HepG2 (cell line): Measurements from ENCODE around the gene GCC1. TPM values are rescaled to one million over a fixed set of nuclear protein-coding genes. Genes with fewer than 3 reads are reported as not detected.

Experiments
- ATAC-seq: fragments of 200-7000 bp; cut with Tn5 transposase; 3 replicates; pipeline ENCODE4 v1.9.1; 2020; ENCODE audit warnings: mild to moderate bottlenecking, moderate library complexity
- BruUV-seq: library from RNA; stranded (reverse); fragments of 400-500 nt; replicated peaks from 2 replicates; lab custom pipeline; 2021; lab: Mats Ljungman, UMichigan
- CTCF ChIA-PET: fragments of 300-600 bp; formaldehyde crosslinking; extraction: SDS; loops from one replicate; lab custom pipeline; 2021; ENCODE audit warnings: low total read pairs, inconsistent platforms, low intra/inter-chr PET ratio; lab: Yijun Ruan, JAX
- POLR2A ChIA-PET: fragments of 350-600 bp; sonication (Branson Sonifier 250); formaldehyde crosslinking; loops from one replicate; lab custom pipeline; 2020; ENCODE audit warnings: antibody characterized with exemption, inconsistent platforms; lab: Yijun Ruan, JAX
- DNase-seq: peaks from one replicate; pipeline ENCODE4 v3.0.0-alpha.2; 2015; ENCODE audit warnings: low spot score
- FAIRE-seq: peaks from 3 replicates; lab custom pipeline; 2011; peaks lifted over from hg19 to GRCh38; lab: Jason Lieb, UNC
- H2AFZ ChIP-seq: one replicate; pipeline ENCODE4 v1.6.1; 2011; ENCODE audit warnings: low read length, inconsistent platforms
- H3K27ac ChIP-seq: fragments of 300-600 bp; 3 replicates; pipeline ENCODE4 v1.8.0; 2011; ENCODE audit warnings: mixed run types, mild to moderate bottlenecking, mixed read lengths, low read length, inconsistent platforms; ENCODE audit not compliant: insufficient read depth; ENCODE audit errors: extremely low read length
- H3K27me3 ChIP-seq, 2 experiments: fragments of 200-600 bp in 1 of 2; 2 replicates in 1 of 2; 3 replicates in 1 of 2; pipeline versions ENCODE4 v1.6.0 to v1.8.0; 2011; ENCODE audit warnings: low read length in 2 of 2, mild to moderate bottlenecking in 2 of 2, moderate library complexity in 2 of 2, inconsistent platforms in 1 of 2; ENCODE audit not compliant: insufficient read depth in 2 of 2, control insufficient read depth in 1 of 2
- H3K36me3 ChIP-seq, 2 experiments: fragments of 200-600 bp in 1 of 2; replicated peaks in 1 of 2; 2 replicates in 1 of 2; 3 replicates in 1 of 2; pipeline versions ENCODE4 v1.5.1 to v1.8.0; 2011; ENCODE audit warnings: low read length in 2 of 2, inconsistent platforms in 1 of 2; ENCODE audit not compliant: insufficient read depth in 2 of 2, control insufficient read depth in 1 of 2
- H3K4me1 ChIP-seq: 2 replicates; pipeline ENCODE4 v1.5.1; 2012; ENCODE audit warnings: low read length, inconsistent platforms; ENCODE audit not compliant: insufficient read depth
- H3K4me2 ChIP-seq: 2 replicates; pipeline ENCODE4 v1.6.0; 2011; ENCODE audit warnings: low read depth, low read length, inconsistent platforms
- H3K4me3 ChIP-seq, 3 experiments: fragments of 200-600 bp in 1 of 3; sonication (generic), shearing (Covaris generic) in 1 of 3; replicated peaks in 1 of 3; 2 replicates each; pipeline ENCODE4 v1.5.1; 2011 to 2016; ENCODE audit warnings: low read length in 3 of 3, inconsistent platforms in 2 of 3, low read depth in 2 of 3, mild to moderate bottlenecking in 2 of 3, control low read depth in 1 of 3, mixed read lengths in 1 of 3; ENCODE audit not compliant: insufficient read depth in 1 of 3
- H3K79me2 ChIP-seq: one replicate; pipeline ENCODE4 v1.6.1; 2011; ENCODE audit warnings: low read length, inconsistent platforms; ENCODE audit not compliant: insufficient read depth
- H3K9ac ChIP-seq: 2 replicates; pipeline ENCODE4 v1.6.0; 2011; ENCODE audit warnings: mild to moderate bottlenecking, low read depth, low read length, inconsistent platforms; ENCODE audit not compliant: insufficient read depth
- H3K9me3 ChIP-seq: 2 replicates; pipeline ENCODE4 v1.5.1; 2012; ENCODE audit warnings: mild to moderate bottlenecking, low read length
- H4K20me1 ChIP-seq: 2 replicates; pipeline ENCODE4 v1.6.0; 2011; ENCODE audit warnings: inconsistent platforms, mild to moderate bottlenecking, low read length, moderate library complexity; ENCODE audit not compliant: insufficient read depth
- CENPBD1 ChIP-seq: sonication (generic); formaldehyde crosslinking; IDR thresholded peaks from 2 replicates; pipeline ENCODE4 v1.8.0; 2022; ENCODE audit warnings: missing genetic modification reagents, low read depth, mild to moderate bottlenecking, borderline replicate concordance
- DNMT3B ChIP-seq: conservative IDR thresholded peaks from 2 replicates; pipeline ENCODE4 v1.6.1; 2016; ENCODE audit warnings: missing biosample characterization, control low read depth
- ELF4 ChIP-seq: sonication (generic); formaldehyde crosslinking; IDR thresholded peaks from 2 replicates; pipeline ENCODE4 v1.5.0; 2020; ENCODE audit warnings: missing genetic modification reagents, mild to moderate bottlenecking, moderate library complexity, borderline replicate concordance
- HNRNPUL1 ChIP-seq: fragments of 200-400 bp; formaldehyde crosslinking; IDR thresholded peaks from 2 replicates; pipeline ENCODE4 v1.6.1; 2017; ENCODE audit warnings: low read depth, mild to moderate bottlenecking, low read length, moderate library complexity
- NKX3-1 ChIP-seq: sonication (generic); formaldehyde crosslinking; IDR thresholded peaks from 2 replicates; pipeline ENCODE4 v1.5.0; 2020; ENCODE audit warnings: missing genetic modification reagents
- TRIM22 ChIP-seq: fragments of 450-650 bp; IDR thresholded peaks from 2 replicates; pipeline ENCODE4 v1.6.1; 2017
- ZFY ChIP-seq: sonication (generic); formaldehyde crosslinking; IDR thresholded peaks from 2 replicates; pipeline ENCODE4 v1.4.0; 2020; ENCODE audit warnings: missing genetic modification reagents
- ZNF280B ChIP-seq: sonication (generic); formaldehyde crosslinking; IDR thresholded peaks from 2 replicates; pipeline ENCODE4 v1.5.0; 2020; ENCODE audit warnings: missing genetic modification reagents, mild to moderate bottlenecking, borderline replicate concordance
- ZNF318 ChIP-seq: sonication (generic); formaldehyde crosslinking; IDR thresholded peaks from 2 replicates; pipeline ENCODE4 v1.4.0; 2020; ENCODE audit warnings: mild to moderate bottlenecking, missing genetic modification reagents
- ZNF691 ChIP-seq: sonication (generic); formaldehyde crosslinking; IDR thresholded peaks from 2 replicates; pipeline ENCODE4 v1.4.0; 2020; ENCODE audit warnings: missing genetic modification reagents, low read depth, mild to moderate bottlenecking, borderline replicate concordance
- WGBS: methylation state at CpG from one replicate; pipeline ENCODE4 v1.1.6; 2017; ENCODE audit warnings: low lambda C conversion rate; 5-methylcytosine and 5-hydroxymethylcytosine counted together
- in situ Hi-C: cut with HindIII; loops from 2 replicates; pipeline ENCODE4 v1.10.0; 2017; ENCODE audit warnings: low pct_unique_long_range_greater_than_20kb; ENCODE audit not compliant: extremely low pct_ligation_motif_present
- intact Hi-C: fragments of 100-400 bp; cut with micrococcal nuclease; formaldehyde crosslinking; loops from one replicate; pipeline ENCODE4 v1.10.0; 2022; ENCODE audit not compliant: unreplicated experiment
- polyA plus RNA-seq, 8 experiments: library from polyadenylated mRNA; depleted of rRNA in 3 of 8; stranded (reverse) in 7 of 8; unstranded in 1 of 8; fragments of >200 nt; fragmentation: Illumina TruSeq in 4 of 8; extraction: Trizol in 4 of 8; gene quantifications; 2 replicates each; pipeline versions ENCODE4 v1.2.1 to v1.2.3, GENCODE V29; 2011 to 2016; ENCODE audit warnings: low read depth in 4 of 8, missing spikeins in 1 of 8, mixed read lengths in 1 of 8; ENCODE audit not compliant: insufficient read depth in 1 of 8
- total RNA-seq, 5 experiments: library from RNA; depleted of rRNA; stranded (reverse); fragments of >200 nt; fragmentation: Illumina TruSeq; extraction: Trizol; gene quantifications; 2 replicates each; pipeline ENCODE4 v1.2.3, GENCODE V29; 2016; ENCODE audit warnings: low read depth in 1 of 5

The GCC1 gene
- total and polyA plus RNA-seq, 2 of the 13 experiments (the other 11 are each of a cell fraction or from before 2014, with no cell fraction given) = 2.5 to 15.3 TPM

- WGBS = 39% methylated on average over 3 of the region's 6 CpGs
- Histone ChIP-seq H3K4me1 (no peaks in the 10 kb centered on the region), H4K20me1 (no peaks in the 10 kb centered on the region), H3K9me3 (peaks cover 6% of the 10 kb centered on the region; the same call in 1 of the 2 replicates), H3K9ac (no peak overlapping the region), H3K27ac (no peak overlapping the region), H3K4me3 (no peak overlapping the region), H3K79me2 (no peaks in the 10 kb centered on the region), H3K27me3 (peaks cover 1 to 7% of the 10 kb centered on the region in 2 experiments; a peak in 1 of 5 replicates), H3K4me2 (no peak overlapping the region), H2AFZ (no peak overlapping the region), H3K36me3 (no peaks in the 10 kb centered on the region; a peak in 1 of 5 replicates)
- intact Hi-C loops = no loop called here
- DNase-seq (no peak), ATAC-seq (no peak), FAIRE-seq (no peak)
- POLR2A ChIA-PET = no interaction called here
- no TSS peak for BruUV-seq
- in situ Hi-C loops = no loop called here
- CTCF ChIA-PET = no interaction called here
- TF ChIP-seq HNRNPUL1 = no peak
- TF ChIP-seq DNMT3B = no peak
- TF ChIP-seq TRIM22 = no peak
- TF ChIP-seq ZNF280B (CRISPR knock-in tag) = no peak
- TF ChIP-seq ZFY = no peak
- TF ChIP-seq NKX3-1 (CRISPR knock-in tag) = no peak
- TF ChIP-seq ELF4 (CRISPR knock-in tag) = no peak
- TF ChIP-seq CENPBD1 (CRISPR knock-in tag) = no peak
- no peak for TF ChIP-seq ZNF691 (CRISPR knock-in tag)
- no peak for TF ChIP-seq ZNF318
Measured at GRCh38 chr7:127608446-127608845, 23.1 kb upstream of the GCC1 start.
